Type B pancreatic cell (in vitro differentiated cells): Measurements from ENCODE around the gene UBQLN1. TPM values are rescaled to one million over a fixed set of nuclear protein-coding genes. Genes with fewer than 3 reads are reported as not detected.

ENCODE experiments used
- DNase-seq: peaks from one replicate; pipeline ENCODE4 v3.0.0; 2021; ENCODE audit warnings: mixed read lengths; ENCODE audit not compliant: unreplicated experiment; ENCODE audit errors: extremely low spot score
- H3K27ac Mint-ChIP-seq: 2 replicates; pipeline ENCODE4 v1.8.0; 2021; ENCODE audit warnings: mild to moderate bottlenecking, mixed read lengths
- H3K27me3 Mint-ChIP-seq: 2 replicates; pipeline ENCODE4 v1.8.0; 2021; ENCODE audit warnings: mixed read lengths
- H3K36me3 Mint-ChIP-seq: 2 replicates; pipeline ENCODE4 v1.8.0; 2021; ENCODE audit warnings: mixed read lengths
- H3K4me1 Mint-ChIP-seq: one replicate; pipeline ENCODE4 v1.8.0; 2021; ENCODE audit warnings: mixed read lengths; ENCODE audit not compliant: unreplicated experiment
- H3K4me3 Mint-ChIP-seq: 2 replicates; pipeline ENCODE4 v1.8.0; 2021; ENCODE audit warnings: mild to moderate bottlenecking, mixed read lengths
- H3K9me3 Mint-ChIP-seq: 2 replicates; pipeline ENCODE4 v1.8.0; 2021; ENCODE audit warnings: mixed read lengths
- total RNA-seq: library from RNA; stranded (reverse); gene quantifications from 2 replicates; pipeline ENCODE4 v1.2.1, GENCODE V29; 2021; ENCODE audit warnings: low replicate concordance
- TF ChIP-seq, protein P1 (sequence below): fragments of 200-600 bp; sonication (generic); conservative IDR thresholded peaks from 2 replicates; pipeline ENCODE4 v1.5.0; 2021; ENCODE audit warnings: antibody characterized with exemption, mild to moderate bottlenecking

Gene UBQLN1
- total RNA-seq, 1 donor from 2014 or later: 93.0 TPM

DNA sequence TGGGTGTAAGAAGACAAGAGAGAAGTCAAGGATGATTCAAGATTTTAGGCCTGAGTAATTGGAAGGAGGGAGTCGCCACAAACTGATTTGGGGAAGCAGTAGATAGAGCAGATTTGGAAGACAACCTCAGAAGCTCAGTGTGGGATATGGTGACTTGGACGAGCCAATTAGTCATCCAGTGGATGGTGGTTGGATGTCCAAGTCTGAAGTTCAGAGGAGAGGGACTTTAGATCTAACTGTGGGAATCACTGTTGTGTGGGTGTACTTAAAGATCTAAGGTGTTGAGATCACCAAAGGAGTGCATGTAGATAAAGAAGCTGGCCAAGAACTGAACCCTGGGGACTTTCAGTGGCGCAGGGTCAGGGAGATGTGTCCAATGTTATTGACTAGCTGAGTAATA lies 82.6 kb downstream of the UBQLN1 start:
- Mint-ChIP-seq H3K4me1 (peaks cover 21% of the 10 kb centered on the region), H3K4me3 (peak overlapping the region; percentile 3), H3K27me3 (peaks cover 5% of the 10 kb centered on the region), H3K27ac (peak overlapping the region; percentile 11), H3K9me3 (no peaks in the 10 kb centered on the region), H3K36me3 (peaks cover 7% of the 10 kb centered on the region)
- TF ChIP-seq, protein P1, sequence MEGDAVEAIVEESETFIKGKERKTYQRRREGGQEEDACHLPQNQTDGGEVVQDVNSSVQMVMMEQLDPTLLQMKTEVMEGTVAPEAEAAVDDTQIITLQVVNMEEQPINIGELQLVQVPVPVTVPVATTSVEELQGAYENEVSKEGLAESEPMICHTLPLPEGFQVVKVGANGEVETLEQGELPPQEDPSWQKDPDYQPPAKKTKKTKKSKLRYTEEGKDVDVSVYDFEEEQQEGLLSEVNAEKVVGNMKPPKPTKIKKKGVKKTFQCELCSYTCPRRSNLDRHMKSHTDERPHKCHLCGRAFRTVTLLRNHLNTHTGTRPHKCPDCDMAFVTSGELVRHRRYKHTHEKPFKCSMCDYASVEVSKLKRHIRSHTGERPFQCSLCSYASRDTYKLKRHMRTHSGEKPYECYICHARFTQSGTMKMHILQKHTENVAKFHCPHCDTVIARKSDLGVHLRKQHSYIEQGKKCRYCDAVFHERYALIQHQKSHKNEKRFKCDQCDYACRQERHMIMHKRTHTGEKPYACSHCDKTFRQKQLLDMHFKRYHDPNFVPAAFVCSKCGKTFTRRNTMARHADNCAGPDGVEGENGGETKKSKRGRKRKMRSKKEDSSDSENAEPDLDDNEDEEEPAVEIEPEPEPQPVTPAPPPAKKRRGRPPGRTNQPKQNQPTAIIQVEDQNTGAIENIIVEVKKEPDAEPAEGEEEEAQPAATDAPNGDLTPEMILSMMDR: no peak
- no peak for DNase-seq

GRCh38 chr9:83623679-83624076 lies 84.1 kb downstream of the UBQLN1 start:
- Mint-ChIP-seq H3K36me3 (peaks cover 4% of the 10 kb centered on the region), H3K27ac (peak overlapping the region; percentile 68), H3K27me3 (peaks cover 6% of the 10 kb centered on the region), H3K4me1 (peaks cover 14% of the 10 kb centered on the region), H3K9me3 (no peaks in the 10 kb centered on the region), H3K4me3 (peak overlapping the region; percentile 93)
- no peak for DNase-seq
- TF ChIP-seq, protein P1: no peak

- Mint-ChIP-seq H3K4me1 (peaks cover 14% of the 10 kb centered on the region), H3K27me3 (peaks cover 8% of the 10 kb centered on the region), H3K36me3 (peaks cover 4% of the 10 kb centered on the region), H3K4me3 (peak within 1 kb of the TSS; percentile 93), H3K27ac (peak within 1 kb of the TSS; percentile 91), H3K9me3 (no peaks in the 10 kb centered on the region)
- peak; percentile 75 for DNase-seq
- TF ChIP-seq, protein P1: no peak
These were observed 84.6 kb downstream of the UBQLN1 start, which contains the start of gene IDNK for GRCh38 chr9:83622939-83623678. Gene IDNK, plus strand, starts transcription at chr9:83623143. Its CDS starts 29 bp downstream, at chr9:83623172.

- TF ChIP-seq, protein P1: no peak
- Mint-ChIP-seq H3K27ac (peak overlapping the region; percentile 91), H3K4me3 (peak overlapping the region; percentile 93), H3K9me3 (no peaks in the 10 kb centered on the region), H3K36me3 (peaks cover 4% of the 10 kb centered on the region), H3K4me1 (peaks cover 14% of the 10 kb centered on the region), H3K27me3 (peaks cover 8% of the 10 kb centered on the region)
- no peak for DNase-seq
These were observed 85.3 kb downstream of the UBQLN1 start for GRCh38 chr9:83622433-83622938.

- no peak for DNase-seq
- Mint-ChIP-seq H3K36me3 (peaks cover 4% of the 10 kb centered on the region), H3K4me1 (peaks cover 14% of the 10 kb centered on the region), H3K27me3 (peaks cover 8% of the 10 kb centered on the region), H3K27ac (peak overlapping the region; percentile 50), H3K9me3 (no peaks in the 10 kb centered on the region), H3K4me3 (peak overlapping the region; percentile 67)
- TF ChIP-seq, protein P1: peak; percentile 76
These were observed 86.7 kb downstream of the UBQLN1 start for GRCh38 chr9:83620841-83621636.
